ENCODE data around the gene RBM4B.
"Not testable (repeated sequence)": the region's sequence is repeated elsewhere in the genome, so short reads cannot be mapped to it uniquely, and the experiment has no call there.

The RBM4B gene

DNA sequence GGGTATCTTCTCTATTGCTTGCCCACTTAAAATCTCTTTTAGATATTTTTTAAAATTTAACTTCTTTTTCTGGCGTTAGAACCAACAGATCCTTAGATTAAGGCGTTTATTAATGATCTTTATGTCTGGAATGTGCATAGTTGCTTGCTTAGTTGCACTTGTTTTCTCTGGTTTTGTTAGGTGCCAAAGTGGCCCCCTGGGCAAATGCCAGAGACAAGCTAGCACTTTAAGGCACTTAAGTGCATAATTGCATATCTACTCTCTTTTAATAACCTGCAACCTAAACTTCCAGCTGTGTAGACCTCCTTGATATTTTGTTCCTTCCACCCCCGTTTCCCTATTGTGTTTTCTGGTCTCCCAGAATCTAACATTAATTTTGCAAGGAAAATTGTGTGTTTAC is 35.9 kb downstream of the RBM4B start:
- DNase-seq (ENCODE audit: low spot score), result no peak

DNA sequence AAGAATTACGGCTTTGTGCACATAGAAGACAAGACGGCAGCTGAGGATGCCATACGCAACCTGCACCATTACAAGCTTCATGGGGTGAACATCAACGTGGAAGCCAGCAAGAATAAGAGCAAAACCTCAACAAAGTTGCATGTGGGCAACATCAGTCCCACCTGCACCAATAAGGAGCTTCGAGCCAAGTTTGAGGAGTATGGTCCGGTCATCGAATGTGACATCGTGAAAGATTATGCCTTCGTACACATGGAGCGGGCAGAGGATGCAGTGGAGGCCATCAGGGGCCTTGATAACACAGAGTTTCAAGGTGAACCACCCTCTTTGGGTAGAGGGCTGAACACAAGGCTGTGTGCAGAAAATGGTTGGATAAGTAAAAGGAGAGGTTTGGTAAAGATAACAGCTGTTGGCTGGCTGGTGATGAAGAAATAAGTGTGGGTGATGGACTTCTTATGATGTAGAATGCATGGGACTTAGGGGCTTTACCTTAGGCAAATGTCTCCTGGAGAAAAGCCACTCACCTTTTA is 37.8 kb downstream of the RBM4B start:
- not testable (repeated sequence) for DNase-seq (ENCODE audit: low spot score)

- DNase-seq (ENCODE audit: low spot score), result no peak
Observed at GRCh38 chr11:66639066-66639813, 38.4 kb downstream of the RBM4B start.

DNA sequence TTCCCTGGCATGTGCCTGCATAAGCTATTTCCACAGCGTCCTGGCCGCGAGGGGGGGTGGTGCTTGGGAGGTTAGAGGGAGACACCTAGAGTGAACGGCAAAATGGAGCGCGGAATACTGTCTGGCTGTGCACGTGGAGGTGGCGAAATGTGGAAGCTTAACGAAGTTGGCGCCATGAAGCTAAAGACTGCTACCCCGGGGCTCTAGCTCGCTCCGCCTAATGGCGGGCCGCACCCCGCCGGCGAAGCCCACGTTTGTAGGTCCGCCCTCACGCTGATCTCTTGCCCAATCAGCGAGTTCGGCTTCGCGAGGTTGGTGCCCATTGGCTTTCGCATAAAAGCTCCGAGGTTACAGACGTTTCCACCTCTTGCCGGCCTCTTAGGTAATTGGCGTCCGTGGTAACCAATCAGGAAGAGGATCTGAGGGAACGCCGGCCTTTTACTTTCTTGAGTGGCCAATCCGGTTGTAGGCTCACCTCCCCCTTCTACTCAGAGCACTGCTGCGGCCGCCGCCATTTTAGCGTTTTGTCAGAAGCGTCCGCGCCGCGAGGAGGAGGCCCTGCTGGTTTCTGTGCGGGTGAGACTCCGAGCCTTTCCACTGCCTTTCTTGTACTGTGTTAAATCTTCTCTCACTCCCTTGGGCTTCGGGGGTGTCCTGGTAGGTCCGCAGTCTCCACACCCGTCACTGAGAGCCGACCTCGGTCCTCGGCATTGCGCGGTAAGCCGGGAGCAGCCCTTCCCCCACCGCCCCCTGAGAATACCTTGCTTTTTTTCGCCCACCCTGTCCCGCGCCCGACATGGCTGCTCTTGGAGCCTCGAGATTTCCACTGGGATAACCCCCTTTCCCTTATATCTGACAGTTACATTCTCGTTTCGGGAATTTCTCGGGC is 39.3 kb downstream of the RBM4B start, which contains the start of gene RBM4:
Gene RBM4, plus strand, starts transcription at position 527 of the 889 bp plus-strand sequence. CDS start 1,009 bp downstream, outside the sequence.
- DNase-seq (ENCODE audit: low spot score), result peak; percentile 99

GRCh38 chr11:66637557-66638176 is 40.0 kb downstream of the RBM4B start:
- no peak for DNase-seq (ENCODE audit: low spot score)

- no peak for DNase-seq (ENCODE audit: low spot score)
Observed at GRCh38 chr11:66636411-66636810, 41.3 kb downstream of the RBM4B start.

GRCh38 chr11:66632952-66633351 is 44.7 kb downstream of the RBM4B start:
- DNase-seq (ENCODE audit: low spot score), result no peak

- DNase-seq (ENCODE audit: low spot score), result no peak
Observed at GRCh38 chr11:66631883-66632282, 45.8 kb downstream of the RBM4B start.

GRCh38 chr11:66629356-66629755 is 48.3 kb downstream of the RBM4B start:
- no peak for DNase-seq (ENCODE audit: low spot score)

- DNase-seq (ENCODE audit: low spot score), result no peak
Observed at GRCh38 chr11:66628061-66628603, 49.6 kb downstream of the RBM4B start.

GRCh38 chr11:66626926-66627325 is 50.8 kb downstream of the RBM4B start:
- no peak for DNase-seq (ENCODE audit: low spot score)

DNA sequence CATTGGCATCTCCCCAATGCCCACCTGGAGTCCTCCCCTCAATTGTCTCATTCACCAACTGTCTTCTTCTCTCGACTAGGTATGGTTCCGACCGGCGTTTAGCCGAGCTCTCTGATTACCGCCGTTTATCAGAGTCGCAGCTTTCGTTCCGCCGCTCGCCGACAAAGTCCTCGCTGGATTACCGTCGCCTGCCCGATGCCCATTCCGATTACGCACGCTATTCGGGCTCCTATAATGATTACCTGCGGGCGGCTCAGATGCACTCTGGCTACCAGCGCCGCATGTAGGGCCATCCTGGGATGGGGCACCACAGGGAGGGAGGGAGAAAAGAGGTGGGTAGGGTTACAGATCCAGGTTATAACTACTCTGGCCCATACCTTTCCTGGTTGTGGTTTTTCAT is 51.3 kb downstream of the RBM4B start:
- DNase-seq (ENCODE audit: low spot score), result no peak

DNA sequence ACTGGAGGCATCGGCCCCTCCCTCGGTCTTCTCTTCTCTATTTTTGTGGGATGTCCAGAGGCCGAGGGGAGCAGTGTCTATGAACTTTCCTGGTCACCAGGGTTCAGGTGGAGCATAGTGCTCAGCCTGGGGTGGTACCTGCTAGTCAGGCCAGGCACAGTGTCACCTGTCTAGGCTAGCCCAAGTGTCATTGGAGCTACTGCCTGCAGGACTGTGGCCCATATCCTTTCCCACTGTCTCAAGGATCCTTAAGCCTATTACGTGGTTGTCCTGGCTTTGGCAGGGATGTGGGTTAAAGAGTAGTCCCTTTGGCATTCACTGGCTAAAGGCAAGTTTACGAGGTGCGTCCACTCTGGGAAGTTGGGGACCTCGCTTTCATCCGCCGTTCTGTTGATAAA is 51.9 kb downstream of the RBM4B start:
- DNase-seq (ENCODE audit: low spot score), result no peak

GRCh38 chr11:66625041-66625751 is 52.5 kb downstream of the RBM4B start:
- DNase-seq (ENCODE audit: low spot score), result no peak

DNA sequence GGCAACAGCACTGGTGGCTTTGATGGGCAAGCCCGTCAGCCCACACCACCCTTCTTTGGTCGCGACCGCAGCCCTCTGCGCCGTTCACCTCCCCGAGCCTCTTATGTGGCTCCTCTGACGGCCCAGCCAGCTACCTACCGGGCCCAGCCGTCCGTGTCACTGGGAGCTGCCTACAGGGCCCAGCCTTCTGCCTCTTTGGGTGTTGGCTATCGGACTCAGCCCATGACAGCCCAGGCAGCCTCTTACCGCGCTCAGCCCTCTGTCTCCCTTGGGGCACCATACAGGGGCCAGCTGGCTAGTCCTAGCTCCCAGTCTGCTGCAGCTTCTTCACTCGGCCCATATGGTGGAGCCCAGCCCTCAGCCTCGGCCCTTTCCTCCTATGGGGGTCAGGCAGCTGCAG is 53.2 kb downstream of the RBM4B start:
- DNase-seq (ENCODE audit: low spot score), result no peak

DNA sequence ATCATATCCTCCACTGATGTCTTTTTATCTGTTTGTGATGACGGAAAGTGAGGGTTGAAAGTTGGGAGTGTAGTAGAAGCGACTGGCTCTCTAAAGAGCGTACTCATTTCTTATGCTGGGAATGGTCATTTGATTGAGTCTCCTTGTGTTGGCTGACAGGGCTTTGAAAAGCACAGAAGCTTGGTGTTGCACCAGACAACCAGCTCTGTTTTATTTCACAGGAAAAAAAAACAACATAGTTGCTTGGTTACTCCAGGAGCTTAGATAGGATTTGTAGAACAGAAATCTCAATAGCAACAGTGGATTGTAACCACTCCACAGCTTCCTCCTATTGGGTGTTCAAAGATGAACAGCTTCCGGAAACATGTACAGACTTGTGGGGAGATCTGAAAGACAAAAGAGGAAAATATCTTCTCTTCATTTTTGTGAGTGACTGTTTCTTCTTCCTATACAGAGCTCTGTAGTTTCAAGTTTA is 58.6 kb downstream of the RBM4B start:
- DNase-seq (ENCODE audit: low spot score), result no peak

GRCh38 chr11:66617155-66617834 is 60.4 kb downstream of the RBM4B start:
- no peak for DNase-seq (ENCODE audit: low spot score)

DNA sequence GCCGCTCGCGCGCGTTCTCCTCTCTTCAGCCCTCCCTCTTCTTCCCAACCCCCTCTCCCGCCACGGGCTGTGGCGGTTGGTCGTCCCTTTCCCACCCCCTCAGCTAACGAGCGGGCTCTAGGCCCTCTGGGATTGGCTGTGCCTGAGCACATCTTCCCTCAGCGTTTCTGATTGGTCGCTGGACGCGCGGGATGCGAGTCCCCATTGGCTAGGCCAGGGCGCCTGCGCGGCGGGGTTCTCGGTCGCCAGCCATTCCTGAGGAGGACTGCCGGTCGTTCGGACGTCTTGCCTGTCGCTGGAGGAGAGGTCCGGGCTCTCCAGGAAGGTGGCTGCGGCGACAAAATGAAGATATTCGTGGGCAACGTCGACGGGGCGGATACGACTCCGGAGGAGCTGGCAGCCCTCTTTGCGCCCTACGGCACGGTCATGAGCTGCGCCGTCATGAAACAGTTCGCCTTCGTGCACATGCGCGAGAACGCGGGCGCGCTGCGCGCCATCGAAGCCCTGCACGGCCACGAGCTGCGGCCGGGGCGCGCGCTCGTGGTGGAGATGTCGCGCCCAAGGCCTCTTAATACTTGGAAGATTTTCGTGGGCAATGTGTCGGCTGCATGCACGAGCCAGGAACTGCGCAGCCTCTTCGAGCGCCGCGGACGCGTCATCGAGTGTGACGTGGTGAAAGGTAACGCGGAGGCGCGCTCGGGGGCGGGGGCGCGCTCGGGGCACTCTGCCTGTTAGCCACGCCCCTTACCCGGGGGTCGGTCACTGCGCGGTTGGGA is 61.1 kb downstream of the RBM4B start, which contains the start of gene RBM14:
Gene RBM14, plus strand, starts transcription at position 252 of the 776 bp plus-strand sequence. Its CDS starts 91 bp downstream, at position 343.
- peak; percentile 97 for DNase-seq (ENCODE audit: low spot score)

All from COLO829 (cell line).